K562 (cell line): ENCODE results near the gene DNAI1. TPM values are rescaled to one million over a fixed set of nuclear protein-coding genes. Genes with fewer than 3 reads are reported as not detected.

Experiments
- ATAC-seq: fragments of 200-7000 bp; cut with Tn5 transposase; 3 replicates; pipeline ENCODE4 v1.9.1; 2020; ENCODE audit warnings: moderate library complexity
- BruUV-seq: library from RNA; stranded (reverse); fragments of 400-500 nt; replicated peaks from 2 replicates; lab custom pipeline; 2021; lab: Mats Ljungman, UMichigan
- CTCF ChIA-PET: fragments of 300-600 bp; formaldehyde crosslinking; extraction: SDS; loops from one replicate; lab custom pipeline; 2021; ENCODE audit warnings: low intra/inter-chr PET ratio; lab: Yijun Ruan, JAX
- POLR2A ChIA-PET: fragments of 300-600, 350-650 bp; sonication (Branson Sonifier 250); formaldehyde crosslinking; extraction: SDS; loops from one replicate; lab custom pipeline; 2021; ENCODE audit warnings: antibody characterized with exemption, inconsistent platforms; lab: Yijun Ruan, JAX
- DNase-seq, 4 experiments: peaks; one replicate each; pipeline versions ENCODE4 v3.0.0 to v3.0.0-alpha.2; 2011 to 2018; ENCODE audit warnings: low spot score in 3 of 4, mixed read lengths in 3 of 4; ENCODE audit errors: extremely low read depth in 1 of 4
- FAIRE-seq: peaks from 2 replicates; lab custom pipeline; 2011; peaks lifted over from hg19 to GRCh38; lab: Jason Lieb, UNC
- H2AFZ ChIP-seq: 2 replicates; pipeline ENCODE4 v1.6.0; 2011; ENCODE audit warnings: low read depth, low read length, control low read depth, inconsistent platforms
- H3K27ac ChIP-seq: fragments of 200-600 bp; 3 replicates; pipeline ENCODE4 v1.8.0; 2011; ENCODE audit warnings: low read depth, mild to moderate bottlenecking, control low read depth, inconsistent platforms, low read length, moderate library complexity, mixed read lengths; ENCODE audit errors: extremely low read depth
- H3K27me3 ChIP-seq, 2 experiments: fragments of 300-600 bp in 1 of 2; 2 replicates in 1 of 2; 3 replicates in 1 of 2; pipeline versions ENCODE4 v1.6.0 to v1.8.0; 2011; ENCODE audit warnings: inconsistent platforms in 2 of 2, low read length in 2 of 2, mild to moderate bottlenecking in 1 of 2, mixed read lengths in 1 of 2, moderate library complexity in 1 of 2; ENCODE audit not compliant: control insufficient read depth in 2 of 2, insufficient read depth in 2 of 2
- H3K36me3 ChIP-seq: fragments of 300-600 bp; 3 replicates; pipeline ENCODE4 v1.8.0; 2011; ENCODE audit warnings: mild to moderate bottlenecking, low read length, inconsistent platforms; ENCODE audit not compliant: control insufficient read depth, insufficient read depth
- H3K4me1 ChIP-seq, 2 experiments: fragments of 200-600 bp in 1 of 2; replicated peaks in 1 of 2; 2 replicates in 1 of 2; 3 replicates in 1 of 2; pipeline versions ENCODE4 v1.5.1 to v1.8.0; 2011; ENCODE audit warnings: inconsistent platforms in 2 of 2, low read length in 2 of 2, mild to moderate bottlenecking in 1 of 2, mixed read lengths in 1 of 2, moderate library complexity in 1 of 2; ENCODE audit not compliant: control insufficient read depth in 2 of 2, insufficient read depth in 2 of 2
- H3K4me2 ChIP-seq: 2 replicates; pipeline ENCODE4 v1.6.1; 2011; ENCODE audit warnings: low read length, control low read depth, inconsistent platforms, mixed read lengths; ENCODE audit not compliant: insufficient read depth
- H3K4me3 ChIP-seq: fragments of 200-600 bp; sonication (generic), shearing (Covaris generic); 2 replicates; pipeline ENCODE4 v1.5.1; 2016; ENCODE audit warnings: control low read depth, inconsistent platforms
- H3K79me2 ChIP-seq: fragments of 200-600 bp; 3 replicates; pipeline ENCODE4 v1.8.0; 2011; ENCODE audit warnings: low read length, inconsistent platforms; ENCODE audit not compliant: control insufficient read depth, insufficient read depth
- H3K9ac ChIP-seq, 2 experiments: 2 replicates each; pipeline versions ENCODE4 v1.6.0 to v1.6.1; 2011; ENCODE audit warnings: low read depth in 2 of 2, low read length in 2 of 2, control low read depth in 1 of 2, inconsistent platforms in 1 of 2, mild to moderate bottlenecking in 1 of 2, mixed read lengths in 1 of 2; ENCODE audit not compliant: insufficient read depth in 1 of 2
- H3K9me1 ChIP-seq: one replicate; pipeline ENCODE4 v1.6.0; 2011; ENCODE audit warnings: inconsistent platforms, mild to moderate bottlenecking, low read length, moderate library complexity; ENCODE audit not compliant: control insufficient read depth, insufficient read depth
- H3K9me3 ChIP-seq: replicated peaks from 2 replicates; pipeline ENCODE4 v1.5.1; 2011; ENCODE audit warnings: low read depth, low read length, inconsistent platforms; ENCODE audit not compliant: control insufficient read depth, insufficient read depth
- H4K20me1 ChIP-seq: replicated peaks from 2 replicates; pipeline ENCODE4 v1.6.1; 2011; ENCODE audit warnings: low read length, inconsistent platforms, mixed read lengths; ENCODE audit not compliant: control insufficient read depth, insufficient read depth
- COPS2 ChIP-seq: fragments of 450-650 bp; conservative IDR thresholded peaks from 2 replicates; pipeline ENCODE4 v1.6.1; 2016; ENCODE audit warnings: mild to moderate bottlenecking, moderate library complexity
- FOXK1 ChIP-seq: sonication (generic); formaldehyde crosslinking; IDR thresholded peaks from 2 replicates; pipeline ENCODE4 v1.8.0; 2022; ENCODE audit warnings: missing genetic modification reagents, mild to moderate bottlenecking, borderline replicate concordance
- KHSRP ChIP-seq: fragments of 450-650 bp; IDR thresholded peaks from 2 replicates; pipeline ENCODE4 v1.6.1; 2017
- MAFF ChIP-seq: IDR thresholded peaks from 2 replicates; pipeline ENCODE4 v1.6.1; 2012; ENCODE audit warnings: low read length, improper control_type of control experiment
- PCBP2 ChIP-seq: fragments of 200-400 bp; formaldehyde crosslinking; IDR thresholded peaks from 2 replicates; pipeline ENCODE4 v1.6.1; 2018; ENCODE audit warnings: low read length, low read depth, mild to moderate bottlenecking, moderate library complexity; ENCODE audit not compliant: poor library complexity, severe bottlenecking
- POLR2G ChIP-seq: fragments of 200-400 bp; formaldehyde crosslinking; IDR thresholded peaks from 2 replicates; pipeline ENCODE4 v1.6.1; 2017; ENCODE audit warnings: low read depth, mild to moderate bottlenecking, antibody characterized with exemption, low read length, moderate library complexity
- RBM22 ChIP-seq: fragments of 200-400 bp; formaldehyde crosslinking; IDR thresholded peaks from 2 replicates; pipeline ENCODE4 v1.6.1; 2018; ENCODE audit warnings: low read length, low read depth; ENCODE audit not compliant: poor library complexity, severe bottlenecking
- RBM34 ChIP-seq: fragments of 200-400 bp; formaldehyde crosslinking; IDR thresholded peaks from 2 replicates; pipeline ENCODE4 v1.6.1; 2018; ENCODE audit warnings: low read length, borderline replicate concordance; ENCODE audit not compliant: insufficient read depth
- SRSF1 ChIP-seq: fragments of 200-400 bp; formaldehyde crosslinking; IDR thresholded peaks from 2 replicates; pipeline ENCODE4 v1.6.1; 2017; ENCODE audit warnings: mild to moderate bottlenecking, low read depth, low read length, moderate library complexity
- STAG1 ChIP-seq: sonication (generic); formaldehyde crosslinking; IDR thresholded peaks from 2 replicates; pipeline ENCODE4 v1.5.0; 2020; ENCODE audit warnings: missing genetic modification reagents, borderline replicate concordance
- ZBTB2 ChIP-seq: fragments of 450-650 bp; IDR thresholded peaks from 2 replicates; pipeline ENCODE4 v1.6.1; 2016; ENCODE audit warnings: antibody characterized with exemption
- ZNF175 ChIP-seq: fragments of 200-800 bp; sonication (Bioruptor generic); IDR thresholded peaks from 2 replicates; pipeline ENCODE4 v1.6.1; 2016; ENCODE audit warnings: low read depth, mild to moderate bottlenecking, missing genetic modification characterization, missing compliant biosample characterization
- ZNF217 ChIP-seq: sonication (generic); formaldehyde crosslinking; IDR thresholded peaks from 2 replicates; pipeline ENCODE4 v1.8.0; 2022; ENCODE audit warnings: mild to moderate bottlenecking, missing genetic modification reagents
- ZNF398 ChIP-seq: fragments of 250-450 bp; sonication (Bioruptor Pico); IDR thresholded peaks from 2 replicates; pipeline ENCODE4 v1.8.0; 2021; ENCODE audit warnings: moderate library complexity, mild to moderate bottlenecking, inconsistent platforms
- in situ Hi-C: fragments of 300-500 bp; cut with MboI; formaldehyde crosslinking; loops from 4 replicates; pipeline ENCODE4 v1.15.0; 2018; ENCODE audit warnings: inconsistent platforms, mixed read lengths
- intact Hi-C: fragments of 100-400 bp; cut with micrococcal nuclease; formaldehyde crosslinking; loops from 2 replicates; pipeline ENCODE4 v1.14.2; 2022
- polyA plus RNA-seq, 8 experiments: library from polyadenylated mRNA; depleted of rRNA in 4 of 8; stranded (reverse) in 5 of 8; unstranded in 3 of 8; fragments of >200 nt; fragmentation: Nextera tagmentation in 2 of 8; fragmentation: Illumina TruSeq in 1 of 8; extraction: Ambion mirVana in 2 of 8; extraction: Trizol in 1 of 8; gene quantifications; 2 replicates each; pipeline versions ENCODE4 v1.2.1 to v1.2.3, GENCODE V29; 2011 to 2014; ENCODE audit warnings: inconsistent platforms in 1 of 8, missing spikeins in 1 of 8
- total RNA-seq, 7 experiments: library from RNA; depleted of rRNA in 6 of 7; stranded (reverse); fragments of >200 nt in 6 of 7; fragmentation: Illumina TruSeq in 2 of 7; extraction: Trizol in 2 of 7; gene quantifications; 2 replicates each; pipeline versions ENCODE4 v1.2.1 to v1.2.3, GENCODE V29; 2011 to 2021; ENCODE audit warnings: low replicate concordance in 1 of 7
- TF ChIP-seq, protein P1 (sequence below): fragments of 250-450 bp; sonication (Bioruptor Pico); IDR thresholded peaks from 2 replicates; pipeline ENCODE4 v1.8.0; 2022; ENCODE audit warnings: inconsistent platforms
- TF ChIP-seq, protein P2 (sequence below): fragments of 450-650 bp; formaldehyde crosslinking; conservative IDR thresholded peaks from 2 replicates; pipeline ENCODE4 v1.4.0; 2022; ENCODE audit warnings: mild to moderate bottlenecking, missing genetic modification characterization

Gene DNAI1
- total and polyA plus RNA-seq, 9 of the 15 experiments (the other 6 are each of a cell fraction or from before 2014, with no cell fraction given), result 0.01 to 0.17 (median 0.04) TPM; not detected in 6

- intact Hi-C loops, result loop anchor here (5.0 kb wide), 1 partner anchor 89 kb away; no protein-coding TSS in a partner anchor
Measured at GRCh38 chr9:34503406-34503805, 44.8 kb downstream of the DNAI1 start.

More at GRCh38 chr9:34503406-34503805, 44.8 kb downstream of the DNAI1 start:
- H3K79me2 ChIP-seq, result no peaks in the 10 kb centered on the region
- DNase-seq (no peak), FAIRE-seq (no peak), ATAC-seq (no peak)
- H3K27ac ChIP-seq, result no peak overlapping the region
- BruUV-seq, result no TSS peak
- no peaks in the 10 kb centered on the region for H4K20me1 ChIP-seq
- H2AFZ ChIP-seq, result no peak overlapping the region
- in situ Hi-C loops, result no loop called here
- peaks cover 0 to 4% of the 10 kb centered on the region in 2 experiments; a peak in 1 of 5 replicates for H3K27me3 ChIP-seq
- no peak for TF ChIP-seq RBM22
- TF ChIP-seq FOXK1 (CRISPR knock-in tag), result no peak
- no peak for TF ChIP-seq ZBTB2
- TF ChIP-seq ZNF398 (CRISPR knock-in tag), result no peak
- TF ChIP-seq, protein P1, sequence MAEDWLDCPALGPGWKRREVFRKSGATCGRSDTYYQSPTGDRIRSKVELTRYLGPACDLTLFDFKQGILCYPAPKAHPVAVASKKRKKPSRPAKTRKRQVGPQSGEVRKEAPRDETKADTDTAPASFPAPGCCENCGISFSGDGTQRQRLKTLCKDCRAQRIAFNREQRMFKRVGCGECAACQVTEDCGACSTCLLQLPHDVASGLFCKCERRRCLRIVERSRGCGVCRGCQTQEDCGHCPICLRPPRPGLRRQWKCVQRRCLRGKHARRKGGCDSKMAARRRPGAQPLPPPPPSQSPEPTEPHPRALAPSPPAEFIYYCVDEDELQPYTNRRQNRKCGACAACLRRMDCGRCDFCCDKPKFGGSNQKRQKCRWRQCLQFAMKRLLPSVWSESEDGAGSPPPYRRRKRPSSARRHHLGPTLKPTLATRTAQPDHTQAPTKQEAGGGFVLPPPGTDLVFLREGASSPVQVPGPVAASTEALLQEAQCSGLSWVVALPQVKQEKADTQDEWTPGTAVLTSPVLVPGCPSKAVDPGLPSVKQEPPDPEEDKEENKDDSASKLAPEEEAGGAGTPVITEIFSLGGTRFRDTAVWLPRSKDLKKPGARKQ (CRISPR knock-in tag), result no peak
- no peak for TF ChIP-seq ZNF217 (CRISPR knock-in tag)
- TF ChIP-seq COPS2, result no peak
- TF ChIP-seq RBM34, result no peak
- no peak for TF ChIP-seq POLR2G
- no peak for TF ChIP-seq MAFF
- TF ChIP-seq ZNF175 (CRISPR knock-in tag), result no peak
- TF ChIP-seq, protein P2, sequence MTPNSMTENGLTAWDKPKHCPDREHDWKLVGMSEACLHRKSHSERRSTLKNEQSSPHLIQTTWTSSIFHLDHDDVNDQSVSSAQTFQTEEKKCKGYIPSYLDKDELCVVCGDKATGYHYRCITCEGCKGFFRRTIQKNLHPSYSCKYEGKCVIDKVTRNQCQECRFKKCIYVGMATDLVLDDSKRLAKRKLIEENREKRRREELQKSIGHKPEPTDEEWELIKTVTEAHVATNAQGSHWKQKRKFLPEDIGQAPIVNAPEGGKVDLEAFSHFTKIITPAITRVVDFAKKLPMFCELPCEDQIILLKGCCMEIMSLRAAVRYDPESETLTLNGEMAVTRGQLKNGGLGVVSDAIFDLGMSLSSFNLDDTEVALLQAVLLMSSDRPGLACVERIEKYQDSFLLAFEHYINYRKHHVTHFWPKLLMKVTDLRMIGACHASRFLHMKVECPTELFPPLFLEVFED, result no peak
- TF ChIP-seq STAG1 (CRISPR knock-in tag), result no peak
- no peak for TF ChIP-seq SRSF1
- TF ChIP-seq KHSRP, result no peak
- no peak for TF ChIP-seq PCBP2
- H3K4me3 ChIP-seq, result no peak overlapping the region
- H3K9me1 ChIP-seq, result no peaks in the 10 kb centered on the region
- H3K36me3 ChIP-seq, result no peaks in the 10 kb centered on the region
- no peak overlapping the region for H3K9ac ChIP-seq
- H3K4me1 ChIP-seq, result no peaks in the 10 kb centered on the region
- H3K4me2 ChIP-seq, result no peak overlapping the region
- POLR2A ChIA-PET, result interaction anchor here (0.6 to 1.0 kb wide), 3 partner anchors 14 to 96 kb away, joined by 3 to 4 read pairs (median 3); no protein-coding TSS in a partner anchor
- CTCF ChIA-PET, result no interaction called here
- no peaks in the 10 kb centered on the region for H3K9me3 ChIP-seq
